ENCODE measurements around the gene CCDC86. TPM values are rescaled to one million over a fixed set of nuclear protein-coding genes. Genes with fewer than 3 reads are reported as not detected.

The CCDC86 gene
- total and polyA plus RNA-seq, 9 of the 15 experiments (the other 6 are each of a cell fraction or from before 2014, with no cell fraction given), result 4.6 to 102 (median 25.2) TPM

- no peak overlapping the region for H3K4me2 ChIP-seq (ENCODE audit: insufficient read depth, low read length)
- no peak overlapping the region for H3K4me3 ChIP-seq
- in situ Hi-C loops (cut with MboI) (no loop called here), intact Hi-C loops (cut with micrococcal nuclease) (no loop called here)
- no peaks in the 10 kb centered on the region for H3K9me3 ChIP-seq (replicated peaks; ENCODE audit: control insufficient read depth, insufficient read depth, low read depth, low read length)
- no peak overlapping the region for H2AFZ ChIP-seq (ENCODE audit: low read depth, low read length)
- DNase-seq (ENCODE audit: extremely low read depth in 1 of 4, low spot score in 3 of 4), result no peak
- H4K20me1 ChIP-seq (replicated peaks; ENCODE audit: control insufficient read depth, insufficient read depth, low read length), result peaks cover 7% of the 10 kb centered on the region; the same call in 1 of the 2 replicates
- ChIA-PET POLR2A (no interaction called here), CTCF (ENCODE audit: low intra/inter-chr PET ratio) (no interaction called here)
- H3K27me3 ChIP-seq (ENCODE audit: control insufficient read depth in 2 of 2, insufficient read depth in 2 of 2, low read length in 2 of 2), result peaks cover 36 to 63% of the 10 kb centered on the region in 2 experiments; a peak in 4 of 5 replicates
- no TSS peak for BruUV-seq (replicated peaks)
- no peak overlapping the region for H3K27ac ChIP-seq (ENCODE audit: extremely low read depth, low read depth, low read length)
- peak; percentile 50; the same call in 1 of the 2 replicates for TF ChIP-seq NFIC (IDR thresholded peaks at IDR 0.05)
- no peak for TF ChIP-seq NR1H2 (CRISPR knock-in tag; IDR thresholded peaks at IDR 0.05)
- H3K4me1 ChIP-seq (replicated peaks in 1 of 2; ENCODE audit: control insufficient read depth in 2 of 2, insufficient read depth in 2 of 2, low read length in 2 of 2), result no peaks in the 10 kb centered on the region
- whole genome bisulfite sequencing (ENCODE audit: insufficient coverage, low coverage, missing lambda C conversion rate), result 0% methylated on average over 3 of the region's 3 CpGs
- no peak overlapping the region for H3K9ac ChIP-seq (ENCODE audit: insufficient read depth in 1 of 2, low read depth in 2 of 2, low read length in 2 of 2)
- ATAC-seq, result no peak
- H3K9me1 ChIP-seq (ENCODE audit: control insufficient read depth, insufficient read depth, low read length), result no peaks in the 10 kb centered on the region
- H3K36me3 ChIP-seq (ENCODE audit: control insufficient read depth, insufficient read depth, low read length), result no peaks in the 10 kb centered on the region
- H3K79me2 ChIP-seq (ENCODE audit: control insufficient read depth, insufficient read depth, low read length), result no peaks in the 10 kb centered on the region
- no peak for FAIRE-seq
Measured at GRCh38 chr11:60809249-60809648, 32.7 kb upstream of the CCDC86 start.

- H3K9me1 ChIP-seq (ENCODE audit: control insufficient read depth, insufficient read depth, low read length), result no peaks in the 10 kb centered on the region
- WGBS (ENCODE audit: insufficient coverage, low coverage, missing lambda C conversion rate), result 2% methylated on average over 11 of the region's 11 CpGs
- no TSS peak for BruUV-seq (replicated peaks)
- intact Hi-C loops (cut with micrococcal nuclease), result no loop called here
- POLR2A ChIA-PET, result no interaction called here
- no peak overlapping the region for H3K27ac ChIP-seq (ENCODE audit: extremely low read depth, low read depth, low read length)
- H2AFZ ChIP-seq (ENCODE audit: low read depth, low read length), result no peak overlapping the region
- H3K9me3 ChIP-seq (replicated peaks; ENCODE audit: control insufficient read depth, insufficient read depth, low read depth, low read length), result no peaks in the 10 kb centered on the region
- in situ Hi-C loops (cut with MboI), result no loop called here
- H3K27me3 ChIP-seq (ENCODE audit: control insufficient read depth in 2 of 2, insufficient read depth in 2 of 2, low read length in 2 of 2), result peaks cover 36 to 63% of the 10 kb centered on the region in 2 experiments; a peak in 4 of 5 replicates
- H4K20me1 ChIP-seq (replicated peaks; ENCODE audit: control insufficient read depth, insufficient read depth, low read length), result peaks cover 7% of the 10 kb centered on the region; the same call in 1 of the 2 replicates
- ATAC-seq, result no peak
- no peak for FAIRE-seq
- DNase-seq (ENCODE audit: extremely low read depth in 1 of 4, low spot score in 3 of 4), result no peak
- no peaks in the 10 kb centered on the region for H3K79me2 ChIP-seq (ENCODE audit: control insufficient read depth, insufficient read depth, low read length)
- no peak overlapping the region for H3K9ac ChIP-seq (ENCODE audit: insufficient read depth in 1 of 2, low read depth in 2 of 2, low read length in 2 of 2)
- no peaks in the 10 kb centered on the region for H3K4me1 ChIP-seq (replicated peaks in 1 of 2; ENCODE audit: control insufficient read depth in 2 of 2, insufficient read depth in 2 of 2, low read length in 2 of 2)
- no peak overlapping the region for H3K4me2 ChIP-seq (ENCODE audit: insufficient read depth, low read length)
- CTCF ChIA-PET (ENCODE audit: low intra/inter-chr PET ratio), result no interaction called here
- H3K4me3 ChIP-seq, result no peak overlapping the region
- no peaks in the 10 kb centered on the region for H3K36me3 ChIP-seq (ENCODE audit: control insufficient read depth, insufficient read depth, low read length)
- TF ChIP-seq HES1 (IDR thresholded peaks at IDR 0.05; ENCODE audit: low read depth) (no peak), ASH1L (IDR thresholded peaks at IDR 0.05; ENCODE audit: borderline replicate concordance, low read depth, partially characterized antibody) (no peak), FOXO4 (CRISPR knock-in tag; IDR thresholded peaks at IDR 0.05) (no peak), ILK (tag; IDR thresholded peaks at IDR 0.05; ENCODE audit: borderline replicate concordance, low read depth) (no peak), ZNF23 (CRISPR knock-in tag; IDR thresholded peaks at IDR 0.05) (no peak), ZNF583 (CRISPR knock-in tag; IDR thresholded peaks at IDR 0.05) (no peak), ID3 (CRISPR knock-in tag; IDR thresholded peaks at IDR 0.05) (no peak), ID3 (tag; IDR thresholded peaks at IDR 0.05) (no peak), ZSCAN32 (CRISPR knock-in tag; IDR thresholded peaks at IDR 0.05) (no peak)
Measured at GRCh38 chr11:60809691-60810090, 32.2 kb upstream of the CCDC86 start.
